ENCODE results near the gene MARCKSL1.

GRCh38 chr1:32336963-32337675 is 1.1 kb upstream of the MARCKSL1 start:
- TF ChIP-seq CTCF (IDR thresholded peaks at IDR 0.05) (no peak), POLR2A (IDR thresholded peaks at IDR 0.05) (no peak)

Measured in esophagus squamous epithelium (tissue), 4 donors.